ENCODE data around the gene RDH8.

The RDH8 gene

GRCh38 chr19:10005632-10006334 is 7.5 kb upstream of the RDH8 start:
- TF ChIP-seq ZFP3 (CRISPR knock-in tag; IDR thresholded peaks at IDR 0.05) (no peak), PPARA (CRISPR knock-in tag; IDR thresholded peaks at IDR 0.05; ENCODE audit: borderline replicate concordance) (no peak), TCF4 (CRISPR knock-in tag; IDR thresholded peaks at IDR 0.05; ENCODE audit: borderline replicate concordance) (no peak), BACH2 (CRISPR knock-in tag; IDR thresholded peaks at IDR 0.05; ENCODE audit: borderline replicate concordance) (no peak), TSHZ2 (CRISPR knock-in tag; IDR thresholded peaks at IDR 0.05) (no peak), TOX (CRISPR knock-in tag; IDR thresholded peaks at IDR 0.05; ENCODE audit: borderline replicate concordance) (no peak), ZC3H10 (CRISPR knock-in tag; IDR thresholded peaks at IDR 0.05) (no peak), ZNF70 (CRISPR knock-in tag; IDR thresholded peaks at IDR 0.05) (no peak), GLIS3 (CRISPR knock-in tag; IDR thresholded peaks at IDR 0.05) (no peak), ISL1 (CRISPR knock-in tag; IDR thresholded peaks at IDR 0.05) (no peak), POU6F1 (CRISPR knock-in tag; IDR thresholded peaks at IDR 0.05; ENCODE audit: borderline replicate concordance, low read depth) (no peak), RARB (CRISPR knock-in tag; IDR thresholded peaks at IDR 0.05) (no peak), CREB5 (CRISPR knock-in tag; IDR thresholded peaks at IDR 0.05; ENCODE audit: low read depth) (no peak), ESRRG (CRISPR knock-in tag; IDR thresholded peaks at IDR 0.05) (no peak), ZNF565 (CRISPR knock-in tag; conservative IDR thresholded peaks at IDR 0.05; ENCODE audit: low read depth) (no peak), CSRNP3 (CRISPR knock-in tag; IDR thresholded peaks at IDR 0.05) (no peak), ZFP30 (CRISPR knock-in tag; IDR thresholded peaks at IDR 0.05) (no peak)
- ATAC-seq, result no peak

- ATAC-seq, result no peak
- TF ChIP-seq ZNF8 (CRISPR knock-in tag; IDR thresholded peaks at IDR 0.05) (no peak), CSDC2 (CRISPR knock-in tag; IDR thresholded peaks at IDR 0.05) (no peak), ESRRG (CRISPR knock-in tag; IDR thresholded peaks at IDR 0.05) (no peak), ZFP3 (CRISPR knock-in tag; IDR thresholded peaks at IDR 0.05) (no peak), ARNTL (CRISPR knock-in tag; IDR thresholded peaks at IDR 0.05; ENCODE audit: borderline replicate concordance, low read depth) (no peak), POU6F1 (CRISPR knock-in tag; IDR thresholded peaks at IDR 0.05; ENCODE audit: borderline replicate concordance, low read depth) (no peak), CREB5 (CRISPR knock-in tag; IDR thresholded peaks at IDR 0.05; ENCODE audit: low read depth) (no peak), TCF4 (CRISPR knock-in tag; IDR thresholded peaks at IDR 0.05; ENCODE audit: borderline replicate concordance) (no peak), ISL1 (CRISPR knock-in tag; IDR thresholded peaks at IDR 0.05) (no peak), PATZ1 (CRISPR knock-in tag; IDR thresholded peaks at IDR 0.05; ENCODE audit: borderline replicate concordance) (no peak), TSHZ2 (CRISPR knock-in tag; IDR thresholded peaks at IDR 0.05) (no peak), BACH2 (CRISPR knock-in tag; IDR thresholded peaks at IDR 0.05; ENCODE audit: borderline replicate concordance) (no peak), ZNF70 (CRISPR knock-in tag; IDR thresholded peaks at IDR 0.05) (no peak), TOX (CRISPR knock-in tag; IDR thresholded peaks at IDR 0.05; ENCODE audit: borderline replicate concordance) (no peak), GLIS3 (CRISPR knock-in tag; IDR thresholded peaks at IDR 0.05) (no peak)
Observed at GRCh38 chr19:10006335-10006708, 7.0 kb upstream of the RDH8 start.

Measured in SK-N-SH treated with all-trans-retinoic acid at 6 μM for 48 hours (cell line).